SK-N-SH treated with all-trans-retinoic acid at 6 μM for 48 hours (cell line): Measurements from ENCODE around the gene LPIN1.
A peak's percentile ranks its signal among the peaks of the same experiment; 100 is the strongest.

Experiments
- ATAC-seq: fragments of 200-7000 bp; cut with Tn5 transposase; 3 replicates; pipeline ENCODE4 v1.9.1; 2020; ENCODE audit warnings: mild to moderate bottlenecking, moderate library complexity
- ARNTL ChIP-seq: fragments of 450-650 bp; formaldehyde crosslinking; IDR thresholded peaks from 2 replicates; pipeline ENCODE4 v1.5.0; 2020; ENCODE audit warnings: low read depth, mild to moderate bottlenecking, moderate library complexity, borderline replicate concordance
- CREB5 ChIP-seq: fragments of 250-450 bp; sonication (Bioruptor Pico); IDR thresholded peaks from 2 replicates; pipeline ENCODE4 v1.5.1; 2020; ENCODE audit warnings: low read depth, mild to moderate bottlenecking, moderate library complexity
- CSDC2 ChIP-seq: fragments of 250-450 bp; sonication (Bioruptor Pico); IDR thresholded peaks from 2 replicates; pipeline ENCODE4 v1.5.0; 2020; ENCODE audit warnings: mild to moderate bottlenecking, moderate library complexity
- CSRNP3 ChIP-seq: fragments of 250-450 bp; sonication (Bioruptor Pico); IDR thresholded peaks from 2 replicates; pipeline ENCODE4 v1.5.1; 2021; ENCODE audit warnings: mild to moderate bottlenecking, moderate library complexity
- ESRRG ChIP-seq: fragments of 250-450 bp; sonication (Bioruptor Pico); IDR thresholded peaks from 2 replicates; pipeline ENCODE4 v1.6.1; 2021; ENCODE audit warnings: mild to moderate bottlenecking
- GLIS3 ChIP-seq: fragments of 250-450 bp; sonication (Bioruptor Pico); IDR thresholded peaks from 2 replicates; pipeline ENCODE4 v1.5.0; 2020; ENCODE audit warnings: mild to moderate bottlenecking, moderate library complexity
- ISL1 ChIP-seq: fragments of 250-450 bp; sonication (Bioruptor Pico); IDR thresholded peaks from 2 replicates; pipeline ENCODE4 v2.1.2; 2022; ENCODE audit warnings: mild to moderate bottlenecking, moderate library complexity
- OSR1 ChIP-seq: fragments of 250-450 bp; sonication (Bioruptor Pico); IDR thresholded peaks from 2 replicates; pipeline ENCODE4 v1.8.0; 2022; ENCODE audit warnings: moderate library complexity, mild to moderate bottlenecking, inconsistent platforms
- PATZ1 ChIP-seq: fragments of 250-450 bp; sonication (Bioruptor Pico); IDR thresholded peaks from 2 replicates; pipeline ENCODE4 v1.8.0; 2020; ENCODE audit warnings: mild to moderate bottlenecking, moderate library complexity, borderline replicate concordance
- POU6F1 ChIP-seq: fragments of 250-450 bp; sonication (Bioruptor Pico); IDR thresholded peaks from 2 replicates; pipeline ENCODE4 v1.8.0; 2021; ENCODE audit warnings: low read depth, mild to moderate bottlenecking, moderate library complexity, borderline replicate concordance
- PPARA ChIP-seq: fragments of 250-450 bp; sonication (Bioruptor Pico); IDR thresholded peaks from 2 replicates; pipeline ENCODE4 v1.5.0; 2020; ENCODE audit warnings: mild to moderate bottlenecking, borderline replicate concordance
- RARB ChIP-seq: fragments of 250-450 bp; sonication (Bioruptor Pico); IDR thresholded peaks from 2 replicates; pipeline ENCODE4 v1.8.0; 2021; ENCODE audit warnings: mild to moderate bottlenecking, moderate library complexity
- SNAI2 ChIP-seq: fragments of 250-450 bp; sonication (Bioruptor Pico); IDR thresholded peaks from 2 replicates; pipeline ENCODE4 v1.5.0; 2020; ENCODE audit warnings: mild to moderate bottlenecking, moderate library complexity
- TCF4 ChIP-seq: fragments of 250-450 bp; sonication (Bioruptor Pico); IDR thresholded peaks from 2 replicates; pipeline ENCODE4 v1.8.0; 2021; ENCODE audit warnings: mild to moderate bottlenecking, moderate library complexity, borderline replicate concordance
- TOX ChIP-seq: fragments of 250-450 bp; sonication (Bioruptor Pico); IDR thresholded peaks from 2 replicates; pipeline ENCODE4 v1.8.0; 2021; ENCODE audit warnings: mild to moderate bottlenecking, moderate library complexity, borderline replicate concordance
- TSHZ2 ChIP-seq: fragments of 250-450 bp; sonication (Bioruptor Pico); IDR thresholded peaks from 2 replicates; pipeline ENCODE4 v1.5.0; 2020; ENCODE audit warnings: mild to moderate bottlenecking, moderate library complexity
- ZC3H10 ChIP-seq: fragments of 250-450 bp; sonication (Bioruptor Pico); IDR thresholded peaks from 2 replicates; pipeline ENCODE4 v1.5.1; 2021; ENCODE audit warnings: mild to moderate bottlenecking, moderate library complexity
- ZFP3 ChIP-seq: fragments of 250-450 bp; sonication (Bioruptor Pico); IDR thresholded peaks from 2 replicates; pipeline ENCODE4 v1.5.0; 2020; ENCODE audit warnings: mild to moderate bottlenecking, moderate library complexity
- ZFP30 ChIP-seq: fragments of 450-650 bp; formaldehyde crosslinking; IDR thresholded peaks from 2 replicates; pipeline ENCODE4 v1.5.0; 2022; ENCODE audit warnings: mild to moderate bottlenecking, moderate library complexity
- ZNF565 ChIP-seq: fragments of 450-650 bp; formaldehyde crosslinking; conservative IDR thresholded peaks from 2 replicates; pipeline ENCODE4 v1.5.0; 2020; ENCODE audit warnings: low read depth, mild to moderate bottlenecking, moderate library complexity
- ZNF8 ChIP-seq: fragments of 450-650 bp; formaldehyde crosslinking; IDR thresholded peaks from 2 replicates; pipeline ENCODE4 v1.5.0; 2020; ENCODE audit warnings: mild to moderate bottlenecking, moderate library complexity

The LPIN1 gene

GRCh38 chr2:11697103-11697871, 49.1 kb upstream of the LPIN1 start:
- TF ChIP-seq ZFP3 (CRISPR knock-in tag) (peak; percentile 69; the same call in 1 of the 2 replicates), ZC3H10 (CRISPR knock-in tag) (no peak)
- TF ChIP-seq, all 23 proteins: peak for 1
- peak; percentile 82 for ATAC-seq

GRCh38 chr2:11698009-11698922, 48.2 kb upstream of the LPIN1 start:
- ATAC-seq, result peak; percentile 29
- TF ChIP-seq ZFP3 (CRISPR knock-in tag) (no peak), CSRNP3 (CRISPR knock-in tag) (no peak), CREB5 (CRISPR knock-in tag) (no peak), ZNF8 (no peak)
- TF ChIP-seq, all 23 proteins: peak for 0

GRCh38 chr2:11699686-11700670, 46.5 kb upstream of the LPIN1 start:
- ATAC-seq, result no peak
- no peak for TF ChIP-seq ISL1 (CRISPR knock-in tag)
- TF ChIP-seq ZNF565 (CRISPR knock-in tag), result no peak
- TF ChIP-seq PPARA (CRISPR knock-in tag), result no peak
- TF ChIP-seq OSR1, result no peak
- TF ChIP-seq GLIS3 (CRISPR knock-in tag), result no peak
- TF ChIP-seq POU6F1 (CRISPR knock-in tag), result no peak
- no peak for TF ChIP-seq ZFP30
- no peak for TF ChIP-seq ESRRG
- no peak for TF ChIP-seq RARB
- TF ChIP-seq CSRNP3 (CRISPR knock-in tag), result no peak
- no peak for TF ChIP-seq TCF4 (CRISPR knock-in tag)
- TF ChIP-seq CREB5 (CRISPR knock-in tag), result no peak
- no peak for TF ChIP-seq ZC3H10 (CRISPR knock-in tag)
- no peak for TF ChIP-seq CSDC2
- TF ChIP-seq PATZ1 (CRISPR knock-in tag), result no peak
- TF ChIP-seq TOX, result no peak
- no peak for TF ChIP-seq ZNF8
- TF ChIP-seq SNAI2 (CRISPR knock-in tag), result no peak
- TF ChIP-seq ARNTL, result no peak
- TF ChIP-seq TSHZ2 (CRISPR knock-in tag), result no peak
- TF ChIP-seq, all 23 proteins: peak for 0
